Activated CD8-positive, alpha-beta memory T cell treated with anti-CD3 and anti-CD28 coated beads, Interleukin-2, amount 10 ng/mL, durations not matched to agents 7 days and 5 days (primary cell): ENCODE measurements around the gene RDH12. TPM values are rescaled to one million over a fixed set of nuclear protein-coding genes. Genes with fewer than 3 reads are reported as not detected.

Experiments
- ATAC-seq: fragments of 150-1000 bp; cut with Tn5 transposase; one replicate; pipeline ENCODE4 v1.10.0; 2021; ENCODE audit warnings: moderate library complexity
- CTCF ChIA-PET: fragments of 350-600 bp; sonication (Branson Sonifier 250); formaldehyde crosslinking; loops from one replicate; lab custom pipeline; 2021; ENCODE audit warnings: antibody characterized with exemption; lab: Charles Lee
- DNase-seq: peaks from one replicate; pipeline ENCODE4 v3.0.0-alpha.2; 2020
- H3K27ac Mint-ChIP-seq: one replicate; pipeline ENCODE4 v1.8.0; 2021; ENCODE audit warnings: mild to moderate bottlenecking, mixed read lengths
- H3K27me3 Mint-ChIP-seq: one replicate; pipeline ENCODE4 v1.8.0; 2021; ENCODE audit warnings: mixed read lengths
- H3K36me3 Mint-ChIP-seq: one replicate; pipeline ENCODE4 v1.8.0; 2021; ENCODE audit warnings: mild to moderate bottlenecking, mixed read lengths
- H3K4me1 Mint-ChIP-seq: one replicate; pipeline ENCODE4 v1.8.0; 2021; ENCODE audit warnings: mixed read lengths
- H3K4me3 Mint-ChIP-seq: one replicate; pipeline ENCODE4 v1.8.0; 2021; ENCODE audit warnings: mild to moderate bottlenecking, moderate library complexity, mixed read lengths
- H3K9me3 Mint-ChIP-seq: one replicate; pipeline ENCODE4 v1.8.0; 2022; ENCODE audit warnings: low read depth, mixed read lengths
- total RNA-seq, 2 experiments: library from RNA; stranded (reverse); gene quantifications; one replicate each; pipeline ENCODE4 v1.2.3, GENCODE V29; 2021

RDH12 gene
- total RNA-seq, 2 experiments from 2014 or later, result not detected

GRCh38 chr14:67735336-67736147 is 33.9 kb downstream of the RDH12 start:
- Mint-ChIP-seq H3K4me1 (no peaks in the 10 kb centered on the region), H3K4me3 (no peak overlapping the region), H3K36me3 (no peaks in the 10 kb centered on the region), H3K27ac (no peak overlapping the region), H3K27me3 (peaks cover 4% of the 10 kb centered on the region), H3K9me3 (no peaks in the 10 kb centered on the region)
- no peak for DNase-seq
- no peak for ATAC-seq
- CTCF ChIA-PET, result no interaction called here

GRCh38 chr14:67736771-67737170 is 35.1 kb downstream of the RDH12 start:
- H3K27me3 Mint-ChIP-seq, result peaks cover 4% of the 10 kb centered on the region
- CTCF ChIA-PET, result no interaction called here
- no peaks in the 10 kb centered on the region for H3K36me3 Mint-ChIP-seq
- no peak for DNase-seq
- H3K4me1 Mint-ChIP-seq, result no peaks in the 10 kb centered on the region
- no peak for ATAC-seq
- no peak overlapping the region for H3K27ac Mint-ChIP-seq
- H3K4me3 Mint-ChIP-seq, result no peak overlapping the region
- H3K9me3 Mint-ChIP-seq, result no peaks in the 10 kb centered on the region

GRCh38 chr14:67738740-67739504 is 37.2 kb downstream of the RDH12 start:
- no peak for ATAC-seq
- no peak overlapping the region for H3K27ac Mint-ChIP-seq
- CTCF ChIA-PET, result no interaction called here

DNA sequence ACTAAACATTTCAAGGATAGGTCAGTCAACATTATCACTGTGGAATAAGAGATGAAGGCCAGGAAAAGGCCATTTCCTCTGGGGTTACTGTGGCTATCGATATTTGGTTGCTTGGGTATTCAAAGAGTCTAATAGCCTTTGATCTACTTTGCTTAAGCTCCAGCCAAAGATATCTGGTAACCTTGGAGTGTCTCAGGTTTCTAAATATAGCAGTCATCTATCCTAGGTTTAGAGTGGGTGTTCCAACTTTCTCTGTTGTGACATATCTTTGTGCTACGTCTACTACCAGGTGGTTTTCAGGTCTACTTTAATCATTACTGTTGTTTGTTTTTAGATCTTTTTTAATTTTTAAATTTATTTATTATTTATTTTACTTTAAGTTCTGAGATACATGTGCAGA is 42.4 kb downstream of the RDH12 start:
- Mint-ChIP-seq H3K27ac (no peak overlapping the region), H3K36me3 (peaks cover 12% of the 10 kb centered on the region), H3K4me1 (peaks cover 10% of the 10 kb centered on the region), H3K27me3 (no peaks in the 10 kb centered on the region), H3K4me3 (no peak overlapping the region), H3K9me3 (no peaks in the 10 kb centered on the region)
- DNase-seq (no peak), ATAC-seq (no peak)
- CTCF ChIA-PET, result no interaction called here

More at GRCh38 chr14:67738740-67739504, 37.2 kb downstream of the RDH12 start:
- Mint-ChIP-seq H3K4me3 (no peak overlapping the region), H3K9me3 (no peaks in the 10 kb centered on the region), H3K27me3 (peaks cover 4% of the 10 kb centered on the region), H3K4me1 (no peaks in the 10 kb centered on the region), H3K36me3 (no peaks in the 10 kb centered on the region)
- no peak for DNase-seq

DNA sequence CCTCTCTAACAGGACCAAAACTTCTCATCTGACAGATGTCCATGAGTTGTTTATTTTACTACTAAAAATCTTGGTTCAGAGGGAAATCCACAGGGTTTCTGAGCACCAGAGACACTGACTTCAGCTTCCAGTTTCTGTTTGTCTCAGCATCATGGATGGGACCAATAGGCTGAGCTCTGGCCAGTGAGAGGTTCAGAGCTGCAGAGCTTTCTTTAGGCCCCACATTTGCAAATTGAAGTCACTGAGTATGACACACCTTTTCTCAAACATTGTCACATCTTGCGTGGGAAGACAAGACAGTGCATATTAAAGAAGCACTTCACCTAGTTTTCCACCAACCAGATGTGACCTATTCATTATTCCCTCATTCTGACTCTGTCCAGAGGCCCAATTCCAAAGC is 45.2 kb downstream of the RDH12 start:
- Mint-ChIP-seq H3K27me3 (no peaks in the 10 kb centered on the region), H3K4me3 (no peak overlapping the region)
- peak; percentile 53 for ATAC-seq

GRCh38 chr14:67748312-67748711 is 46.6 kb downstream of the RDH12 start:
- Mint-ChIP-seq H3K4me1 (peaks cover 10% of the 10 kb centered on the region), H3K36me3 (peaks cover 28% of the 10 kb centered on the region), H3K9me3 (no peaks in the 10 kb centered on the region), H3K4me3 (no peak overlapping the region), H3K27ac (no peak overlapping the region), H3K27me3 (no peaks in the 10 kb centered on the region)
- ATAC-seq (no peak), DNase-seq (no peak)
- CTCF ChIA-PET, result interaction anchor here (1.4 kb wide), 1 partner anchor 12 kb away, joined by 4 read pairs; no protein-coding TSS in a partner anchor

More for the DNA sequence above, 45.2 kb downstream of the RDH12 start:
- no peaks in the 10 kb centered on the region for H3K9me3 Mint-ChIP-seq
- H3K4me1 Mint-ChIP-seq, result peaks cover 10% of the 10 kb centered on the region
- CTCF ChIA-PET, result interaction anchor here (1.4 kb wide), 1 partner anchor 13 kb away, joined by 4 read pairs; no protein-coding TSS in a partner anchor
- no peak overlapping the region for H3K27ac Mint-ChIP-seq
- H3K36me3 Mint-ChIP-seq, result peaks cover 22% of the 10 kb centered on the region
- no peak for DNase-seq

GRCh38 chr14:67749341-67750084 is 47.8 kb downstream of the RDH12 start:
- H3K4me1 Mint-ChIP-seq, result peaks cover 10% of the 10 kb centered on the region
- no peak for DNase-seq
- no peaks in the 10 kb centered on the region for H3K27me3 Mint-ChIP-seq
- CTCF ChIA-PET, result interaction anchor here (0.9 kb wide), 1 partner anchor 329 kb away, joined by 3 read pairs; no protein-coding TSS in a partner anchor
- no peak overlapping the region for H3K27ac Mint-ChIP-seq
- H3K9me3 Mint-ChIP-seq, result no peaks in the 10 kb centered on the region
- H3K36me3 Mint-ChIP-seq, result peaks cover 33% of the 10 kb centered on the region
- ATAC-seq, result no peak
- H3K4me3 Mint-ChIP-seq, result no peak overlapping the region

GRCh38 chr14:67756496-67756895 is 54.8 kb downstream of the RDH12 start:
- Mint-ChIP-seq H3K9me3 (no peaks in the 10 kb centered on the region), H3K4me3 (no peak overlapping the region), H3K27me3 (no peaks in the 10 kb centered on the region), H3K36me3 (peaks cover 28% of the 10 kb centered on the region), H3K4me1 (no peaks in the 10 kb centered on the region), H3K27ac (no peak overlapping the region)
- DNase-seq (no peak), ATAC-seq (no peak)
- CTCF ChIA-PET, result no interaction called here

DNA sequence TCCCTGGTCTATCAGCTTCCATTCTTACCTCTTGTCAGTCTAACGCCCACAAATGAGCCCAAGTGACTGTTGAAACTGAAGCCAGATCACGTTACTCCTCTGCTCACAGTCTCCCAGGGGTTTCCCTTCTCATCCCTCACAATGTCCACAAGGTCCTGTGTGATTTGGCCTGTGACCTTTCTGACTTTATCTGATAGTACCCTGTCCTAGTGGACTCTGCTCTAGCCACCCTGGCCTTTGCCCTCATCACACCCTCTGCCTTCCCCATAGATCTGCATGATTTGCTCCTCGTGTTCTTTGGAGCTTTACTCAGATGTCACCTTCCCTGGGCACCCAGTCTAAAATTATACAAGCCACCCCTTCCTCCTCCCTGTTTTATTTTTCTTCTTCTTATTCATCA is 55.5 kb downstream of the RDH12 start:
- Mint-ChIP-seq H3K4me1 (no peaks in the 10 kb centered on the region), H3K36me3 (peaks cover 24% of the 10 kb centered on the region), H3K27me3 (no peaks in the 10 kb centered on the region), H3K9me3 (no peaks in the 10 kb centered on the region), H3K4me3 (no peak overlapping the region), H3K27ac (no peak overlapping the region)
- no peak for ATAC-seq
- CTCF ChIA-PET, result no interaction called here
- DNase-seq, result no peak

DNA sequence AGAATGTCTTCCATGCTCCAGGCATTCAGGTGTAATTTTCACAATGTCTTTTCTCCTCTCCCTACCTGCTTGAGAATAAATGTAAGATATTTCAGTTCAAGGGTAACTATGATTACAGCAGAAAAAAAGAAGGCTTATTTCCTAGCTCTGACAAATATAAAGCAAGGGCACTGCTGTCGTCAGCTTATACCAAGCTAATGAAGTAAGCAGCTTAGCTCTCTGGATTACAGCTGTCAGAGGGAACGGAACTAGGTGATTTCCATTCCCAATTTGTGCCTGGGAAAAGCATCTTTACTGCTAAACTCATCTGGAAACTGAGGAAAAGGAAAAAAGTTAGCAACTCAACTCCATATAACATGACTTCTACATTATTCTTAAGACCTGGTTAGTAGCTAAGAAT is 58.2 kb downstream of the RDH12 start:
- Mint-ChIP-seq H3K36me3 (peaks cover 18% of the 10 kb centered on the region), H3K4me3 (no peak overlapping the region), H3K9me3 (no peaks in the 10 kb centered on the region), H3K27ac (no peak overlapping the region), H3K4me1 (peaks cover 4% of the 10 kb centered on the region), H3K27me3 (no peaks in the 10 kb centered on the region)
- no peak for ATAC-seq
- CTCF ChIA-PET, result interaction anchor here (1.5 kb wide), 1 partner anchor 12 kb away, joined by 4 read pairs; no protein-coding TSS in a partner anchor
- DNase-seq, result no peak

GRCh38 chr14:67762051-67762450 is 60.4 kb downstream of the RDH12 start:
- no peak for ATAC-seq
- Mint-ChIP-seq H3K27me3 (no peaks in the 10 kb centered on the region), H3K4me1 (peaks cover 4% of the 10 kb centered on the region)

DNA sequence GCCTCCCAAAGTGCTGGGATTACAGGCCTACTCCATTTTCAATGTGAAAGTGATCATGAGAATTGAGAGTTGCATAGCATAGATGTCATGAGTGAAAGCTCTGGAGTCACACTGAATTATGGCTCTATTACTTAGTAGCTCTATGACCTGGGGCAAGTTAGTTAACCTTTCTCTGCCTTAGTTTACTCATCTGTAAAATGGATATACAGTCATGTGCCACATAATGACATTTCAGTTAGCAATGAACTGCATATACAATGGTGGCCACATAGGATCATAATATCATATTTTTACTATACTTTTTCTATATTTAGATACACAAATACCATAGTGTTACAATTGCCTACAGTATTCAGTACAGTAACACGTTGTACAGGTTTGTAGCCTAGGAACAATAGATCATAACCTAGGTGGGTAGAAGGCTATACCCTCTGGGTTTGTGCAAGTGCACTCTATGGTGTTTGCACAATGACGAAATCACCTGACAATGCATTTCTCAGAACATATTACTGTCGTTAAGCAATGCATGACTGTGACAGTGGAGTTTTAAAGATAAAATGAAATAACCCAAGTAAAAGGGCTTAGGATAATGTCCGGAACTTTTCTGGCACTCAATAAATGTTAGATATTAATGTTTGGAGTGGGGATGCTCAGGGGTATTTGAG is 61.6 kb downstream of the RDH12 start:
- CTCF ChIA-PET, result no interaction called here
- Mint-ChIP-seq H3K4me1 (peaks cover 4% of the 10 kb centered on the region), H3K4me3 (no peak overlapping the region), H3K27me3 (no peaks in the 10 kb centered on the region), H3K9me3 (no peaks in the 10 kb centered on the region), H3K36me3 (peaks cover 14% of the 10 kb centered on the region), H3K27ac (no peak overlapping the region)
- DNase-seq, result no peak
- no peak for ATAC-seq

More at GRCh38 chr14:67762051-67762450, 60.4 kb downstream of the RDH12 start:
- no peak overlapping the region for H3K4me3 Mint-ChIP-seq
- CTCF ChIA-PET, result no interaction called here
- no peak for DNase-seq
- H3K27ac Mint-ChIP-seq, result no peak overlapping the region
- H3K36me3 Mint-ChIP-seq, result peaks cover 14% of the 10 kb centered on the region
- H3K9me3 Mint-ChIP-seq, result no peaks in the 10 kb centered on the region

DNA sequence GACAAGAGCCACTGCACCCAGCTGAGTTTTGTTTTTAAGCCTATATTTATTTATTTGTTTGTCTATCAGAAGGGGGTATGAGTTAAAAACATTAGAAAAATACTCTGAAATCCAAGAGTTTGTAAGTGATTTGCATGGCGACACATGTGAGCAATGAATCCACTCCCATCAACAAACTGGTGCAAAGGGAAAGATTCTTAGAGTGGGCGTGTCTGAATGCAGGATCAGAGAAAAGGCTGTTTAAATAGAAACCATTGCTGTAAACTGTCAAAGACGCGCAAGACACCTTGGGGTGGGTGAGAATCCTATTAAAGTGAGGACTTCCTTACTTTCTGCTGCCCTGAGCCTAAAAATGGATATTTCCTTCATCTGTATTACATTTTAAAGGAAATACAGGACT is 62.8 kb downstream of the RDH12 start:
- H3K27ac Mint-ChIP-seq, result no peak overlapping the region
- H3K9me3 Mint-ChIP-seq, result no peaks in the 10 kb centered on the region
- H3K36me3 Mint-ChIP-seq, result peaks cover 19% of the 10 kb centered on the region
- DNase-seq (no peak), ATAC-seq (no peak)
- peaks cover 4% of the 10 kb centered on the region for H3K4me1 Mint-ChIP-seq
- CTCF ChIA-PET, result no interaction called here
- H3K27me3 Mint-ChIP-seq, result no peaks in the 10 kb centered on the region
- no peak overlapping the region for H3K4me3 Mint-ChIP-seq
